Stimulated activated naive B cell treated with anti-CD40 and anti-IgM and Interleukin-4, amounts not matched to agents 10 μg/mL and 1 μg/mL and 100 μg/mL, for 72 hours (primary cell): ENCODE measurements around the gene PREX1.
A peak's percentile ranks its signal among the peaks of the same experiment; 100 is the strongest.

ENCODE experiments used
- ATAC-seq, 2 donors: fragments of 150-1000 bp; cut with Tn5 transposase; replicated peaks; 2 replicates each; pipeline ENCODE4 v1.10.0; 2021; ENCODE audit warnings: moderate library complexity in 1 of 2
- DNase-seq: peaks from one replicate; pipeline ENCODE4 v3.0.0; 2021
- H3K27ac Mint-ChIP-seq: one replicate; pipeline ENCODE4 v1.8.0; 2022; ENCODE audit warnings: mild to moderate bottlenecking, mixed read lengths
- H3K27me3 Mint-ChIP-seq, 2 donors: one replicate each; pipeline ENCODE4 v1.8.0; 2022; ENCODE audit warnings: mixed read lengths in 2 of 2
- H3K36me3 Mint-ChIP-seq, 2 donors: one replicate each; pipeline ENCODE4 v1.8.0; 2022; ENCODE audit warnings: mixed read lengths in 2 of 2, mild to moderate bottlenecking in 1 of 2
- H3K4me1 Mint-ChIP-seq, 2 donors: one replicate each; pipeline ENCODE4 v1.8.0; 2022; ENCODE audit warnings: mixed read lengths in 2 of 2, mild to moderate bottlenecking in 1 of 2
- H3K4me3 Mint-ChIP-seq, 2 donors: one replicate each; pipeline ENCODE4 v1.8.0; 2022; ENCODE audit warnings: mild to moderate bottlenecking in 2 of 2, mixed read lengths in 2 of 2, moderate library complexity in 1 of 2
- H3K9me3 Mint-ChIP-seq, 2 donors: one replicate each; pipeline ENCODE4 v1.8.0; 2022; ENCODE audit warnings: mixed read lengths in 2 of 2, mild to moderate bottlenecking in 1 of 2

The PREX1 gene

DNA sequence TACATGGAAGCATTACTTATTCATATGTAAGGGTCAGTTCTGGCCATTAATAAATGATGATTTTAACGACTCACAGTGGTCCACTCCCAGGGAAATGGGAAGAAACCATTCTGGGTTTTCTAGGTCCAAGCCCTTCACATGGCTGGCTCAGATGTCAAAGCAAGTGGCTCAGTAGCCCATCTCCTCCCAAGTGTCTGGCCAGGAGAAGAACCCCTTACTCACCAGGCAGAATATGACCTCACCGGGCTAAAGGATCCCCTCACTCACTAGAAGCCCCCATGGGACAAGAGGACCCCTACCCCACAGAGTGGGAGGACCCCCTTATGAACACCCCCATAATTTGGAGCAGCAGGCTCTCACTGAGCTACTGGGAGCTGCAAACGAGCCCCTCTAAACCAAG lies 34.0 kb downstream of the PREX1 start:
- DNase-seq, result no peak
- no peak for ATAC-seq
- H3K36me3 Mint-ChIP-seq, result peaks cover 2 to 8% of the 10 kb centered on the region in 2 donors
- H3K27ac Mint-ChIP-seq, result no peak overlapping the region
- no peaks in the 10 kb centered on the region for H3K27me3 Mint-ChIP-seq
- peaks cover 39 to 54% of the 10 kb centered on the region in 2 donors for H3K4me1 Mint-ChIP-seq
- peaks cover 0 to 2% of the 10 kb centered on the region in 2 donors for H3K9me3 Mint-ChIP-seq
- H3K4me3 Mint-ChIP-seq, result no peak overlapping the region

DNA sequence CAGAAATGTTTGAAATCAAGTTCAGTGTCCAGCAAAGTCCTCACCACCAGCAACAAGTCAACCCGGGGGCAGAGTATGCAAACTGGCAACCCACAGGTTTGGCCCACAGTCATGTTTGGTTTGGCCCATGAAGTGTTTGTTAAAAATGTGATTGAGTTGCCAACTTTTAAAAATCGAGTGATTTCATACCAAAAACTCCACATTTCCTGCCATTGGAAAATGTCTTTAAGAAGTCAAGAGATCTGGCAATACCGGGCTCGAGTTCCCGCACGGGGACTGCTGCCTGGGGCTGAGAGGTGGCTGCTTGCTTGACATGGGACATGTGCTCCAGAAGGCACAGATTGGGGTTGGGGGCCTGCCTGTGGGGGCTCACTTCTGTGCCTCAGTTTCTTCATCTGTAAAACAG lies 36.1 kb downstream of the PREX1 start:
- Mint-ChIP-seq H3K4me1 (peaks cover 20 to 56% of the 10 kb centered on the region in 2 donors), H3K36me3 (peaks cover 4 to 18% of the 10 kb centered on the region in 2 donors), H3K27me3 (no peaks in the 10 kb centered on the region), H3K27ac (no peak overlapping the region), H3K4me3 (no peak overlapping the region), H3K9me3 (peaks cover 0 to 7% of the 10 kb centered on the region in 2 donors)
- ATAC-seq (no peak), DNase-seq (no peak)

DNA sequence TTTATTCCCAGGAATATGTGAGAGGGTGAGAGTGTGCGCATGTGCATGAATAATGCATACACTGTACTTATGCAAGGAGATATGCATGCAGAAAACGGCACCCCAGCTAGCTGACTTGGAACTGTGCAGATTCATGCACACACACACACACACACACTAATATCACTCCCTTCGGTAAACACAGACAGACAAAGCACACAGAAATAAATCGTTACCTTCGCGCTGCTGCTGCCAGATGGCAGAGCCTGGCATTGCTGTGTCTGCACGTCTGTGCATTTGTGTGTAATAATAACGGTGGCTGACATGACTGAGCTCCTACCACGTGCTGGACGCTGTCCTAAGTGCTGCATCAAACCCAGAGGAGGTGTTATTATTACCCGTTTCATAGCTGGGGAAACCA lies 36.8 kb downstream of the PREX1 start:
- ATAC-seq (no peak), DNase-seq (no peak)
- peaks cover 4 to 20% of the 10 kb centered on the region in 2 donors for H3K36me3 Mint-ChIP-seq
- peak overlapping the region; percentile 66 for H3K27ac Mint-ChIP-seq
- H3K4me1 Mint-ChIP-seq, result peaks cover 20 to 61% of the 10 kb centered on the region in 2 donors
- peaks cover 0 to 7% of the 10 kb centered on the region in 2 donors for H3K9me3 Mint-ChIP-seq
- no peaks in the 10 kb centered on the region for H3K27me3 Mint-ChIP-seq
- no peak overlapping the region for H3K4me3 Mint-ChIP-seq

DNA sequence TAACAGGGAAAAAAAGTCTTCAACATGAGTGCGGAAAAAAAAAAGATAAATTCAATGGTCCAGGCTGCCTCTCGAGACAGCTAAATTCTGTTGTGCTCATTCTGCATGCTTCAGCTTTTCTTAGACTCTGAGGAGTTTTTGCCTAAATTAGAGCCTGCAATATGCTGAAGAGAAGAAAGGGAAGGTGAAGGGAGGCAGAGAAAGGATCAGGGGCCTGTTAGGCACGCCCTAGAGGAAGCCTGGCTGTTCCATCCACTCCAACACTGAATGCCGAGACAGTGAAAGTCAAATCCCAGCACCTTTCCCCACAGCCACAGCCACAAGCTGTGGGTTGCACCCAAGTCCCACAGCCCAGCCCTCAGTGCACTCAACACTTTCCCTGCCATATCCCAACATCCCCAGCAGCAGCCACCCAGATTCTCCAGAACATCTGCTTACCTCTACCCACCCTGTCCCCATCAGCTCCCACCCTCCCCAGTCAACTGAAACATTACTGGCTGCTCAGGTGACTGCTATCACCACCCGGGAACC lies 37.3 kb downstream of the PREX1 start:
- peaks cover 4 to 23% of the 10 kb centered on the region in 2 donors for H3K36me3 Mint-ChIP-seq
- no peak overlapping the region for H3K27ac Mint-ChIP-seq
- peaks cover 18 to 63% of the 10 kb centered on the region in 2 donors for H3K4me1 Mint-ChIP-seq
- H3K9me3 Mint-ChIP-seq, result peaks cover 0 to 7% of the 10 kb centered on the region in 2 donors
- no peak for ATAC-seq
- H3K27me3 Mint-ChIP-seq, result no peaks in the 10 kb centered on the region
- H3K4me3 Mint-ChIP-seq, result no peak overlapping the region
- DNase-seq, result no peak

DNA sequence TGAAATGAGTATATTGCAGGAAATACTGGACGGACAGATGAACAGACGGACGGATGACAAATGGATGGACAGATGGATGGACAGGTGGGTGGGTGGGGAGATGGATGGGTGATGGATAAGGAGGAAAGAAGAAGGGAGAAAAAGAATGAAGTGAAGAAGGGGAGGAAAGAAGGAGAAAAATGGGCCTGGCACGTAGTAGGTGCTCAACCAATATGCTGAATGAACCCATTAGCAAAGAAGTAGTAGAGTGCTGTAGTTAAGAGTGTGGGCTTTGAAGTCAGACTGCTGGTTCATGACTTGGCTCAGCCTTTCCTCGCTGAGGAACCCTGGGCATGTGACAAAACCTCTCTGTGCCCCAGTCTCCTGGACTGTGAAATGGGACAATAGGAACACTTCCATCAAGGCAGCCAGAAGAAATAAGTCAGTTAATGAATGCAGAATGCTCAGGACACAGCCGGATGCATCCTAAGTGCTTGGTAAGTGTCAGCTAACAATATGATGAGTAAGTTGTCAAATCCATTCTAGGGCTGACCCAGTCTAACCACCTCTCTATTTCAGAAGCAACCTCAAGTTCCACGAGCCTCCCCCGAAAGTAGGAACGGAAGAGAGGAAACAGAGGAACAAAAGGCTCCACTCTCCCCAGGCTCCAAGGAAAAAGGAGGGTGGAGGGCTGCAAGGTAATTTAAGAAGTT lies 37.9 kb downstream of the PREX1 start:
- no peak for ATAC-seq

DNA sequence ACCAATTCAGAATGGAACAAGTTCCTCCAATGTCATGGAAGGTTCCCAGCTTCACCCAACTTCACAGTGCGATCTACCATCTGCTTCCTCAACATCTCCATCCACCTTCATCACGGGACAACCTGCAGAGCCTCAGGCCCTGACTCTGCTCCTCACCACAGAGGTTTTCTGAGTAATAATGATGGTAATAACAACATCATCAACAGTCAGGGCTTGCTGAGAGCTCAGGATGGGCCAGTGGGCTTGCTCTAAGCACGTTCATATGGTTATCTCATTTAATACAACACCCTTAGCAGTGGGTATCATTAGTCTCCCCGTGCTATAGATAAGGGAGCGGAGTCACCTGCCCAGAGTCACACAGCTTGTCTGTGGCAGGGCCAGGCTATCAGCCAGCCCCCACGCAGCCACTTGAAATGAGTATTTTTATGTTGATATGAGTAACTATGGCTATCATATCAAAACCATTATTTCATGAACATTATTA lies 38.6 kb downstream of the PREX1 start:
- Mint-ChIP-seq H3K9me3 (peaks cover 0 to 7% of the 10 kb centered on the region in 2 donors), H3K4me3 (peak overlapping the region in 1 of 2 donors; percentile 2), H3K27ac (peak overlapping the region; percentile 85), H3K4me1 (peaks cover 5 to 60% of the 10 kb centered on the region in 2 donors), H3K27me3 (no peaks in the 10 kb centered on the region), H3K36me3 (peaks cover 4 to 23% of the 10 kb centered on the region in 2 donors)
- DNase-seq, result peak; percentile 24
- peak; percentile 64 to 72 for ATAC-seq

More for the DNA sequence above, 37.9 kb downstream of the PREX1 start:
- Mint-ChIP-seq H3K9me3 (peaks cover 0 to 7% of the 10 kb centered on the region in 2 donors), H3K27ac (peak overlapping the region; percentile 85), H3K27me3 (no peaks in the 10 kb centered on the region), H3K4me1 (peaks cover 12 to 58% of the 10 kb centered on the region in 2 donors), H3K36me3 (peaks cover 4 to 23% of the 10 kb centered on the region in 2 donors), H3K4me3 (no peak overlapping the region)
- DNase-seq, result no peak

DNA sequence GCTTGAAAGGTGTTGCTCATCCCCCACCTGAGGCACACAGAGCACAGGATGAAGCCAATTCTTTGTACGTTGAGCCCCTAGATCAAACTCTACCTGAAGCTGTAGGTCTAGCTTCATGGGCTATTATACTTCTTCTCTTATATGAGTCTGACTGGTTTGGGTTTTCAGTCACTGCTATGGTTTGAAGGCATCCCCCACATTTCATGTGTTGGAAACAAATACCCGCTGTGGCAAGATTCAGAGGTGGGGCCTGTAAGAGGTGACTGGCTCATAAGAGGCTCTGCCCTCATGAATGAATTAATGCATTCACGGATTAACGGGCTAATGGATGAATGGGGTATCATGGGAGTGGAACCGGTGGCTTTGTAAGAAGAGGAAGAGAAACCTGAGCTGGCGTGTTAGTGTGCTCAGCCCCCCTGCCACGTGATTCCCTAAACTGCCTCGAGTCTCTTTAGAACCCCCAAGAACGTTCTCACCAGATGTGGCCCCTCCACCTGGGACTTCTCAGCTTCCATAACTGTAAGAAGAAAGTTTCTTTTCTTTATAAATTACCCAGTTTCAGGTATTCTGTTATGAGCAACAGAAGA lies 39.2 kb downstream of the PREX1 start:
- ATAC-seq, result peak; percentile 76 to 85
- peaks cover 0 to 7% of the 10 kb centered on the region in 2 donors for H3K9me3 Mint-ChIP-seq
- no peaks in the 10 kb centered on the region for H3K27me3 Mint-ChIP-seq
- peak; percentile 58 for DNase-seq
- H3K27ac Mint-ChIP-seq, result peak overlapping the region; percentile 85
- peaks cover 4 to 23% of the 10 kb centered on the region in 2 donors for H3K36me3 Mint-ChIP-seq
- H3K4me1 Mint-ChIP-seq, result peaks cover 0 to 56% of the 10 kb centered on the region in 2 donors
- H3K4me3 Mint-ChIP-seq, result peak overlapping the region; percentile 2 to 12

DNA sequence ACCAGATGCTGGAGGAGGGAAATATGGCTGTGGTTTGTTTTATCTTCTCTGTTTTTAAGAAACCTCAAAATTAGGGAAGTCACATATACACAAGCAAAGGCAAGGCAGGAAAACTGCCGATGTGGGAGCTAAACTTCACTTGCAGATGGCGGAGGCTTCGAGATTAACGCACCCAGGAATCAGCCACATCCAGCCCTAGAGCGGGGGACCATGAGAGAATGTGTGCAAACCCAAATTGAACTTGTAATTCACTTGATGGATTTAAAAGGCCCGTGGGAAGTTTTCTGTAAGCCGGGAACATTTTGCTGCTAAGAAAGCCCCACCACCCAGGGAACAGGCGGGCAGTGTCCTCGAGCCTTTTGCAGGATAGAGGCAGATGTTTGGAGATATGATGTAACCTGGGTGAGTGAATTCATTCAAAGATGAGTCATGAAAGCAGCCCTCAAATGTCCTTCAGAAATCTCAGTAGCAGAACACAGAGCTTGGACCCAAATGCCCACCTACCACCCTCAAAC lies 39.9 kb downstream of the PREX1 start:
- peak; percentile 17 for ATAC-seq
- Mint-ChIP-seq H3K27ac (peak overlapping the region; percentile 85), H3K27me3 (no peaks in the 10 kb centered on the region), H3K4me3 (peak overlapping the region; percentile 49 to 54), H3K9me3 (peaks cover 0 to 7% of the 10 kb centered on the region in 2 donors), H3K4me1 (peaks cover 0 to 56% of the 10 kb centered on the region in 2 donors), H3K36me3 (peaks cover 4 to 23% of the 10 kb centered on the region in 2 donors)
- DNase-seq, result no peak

DNA sequence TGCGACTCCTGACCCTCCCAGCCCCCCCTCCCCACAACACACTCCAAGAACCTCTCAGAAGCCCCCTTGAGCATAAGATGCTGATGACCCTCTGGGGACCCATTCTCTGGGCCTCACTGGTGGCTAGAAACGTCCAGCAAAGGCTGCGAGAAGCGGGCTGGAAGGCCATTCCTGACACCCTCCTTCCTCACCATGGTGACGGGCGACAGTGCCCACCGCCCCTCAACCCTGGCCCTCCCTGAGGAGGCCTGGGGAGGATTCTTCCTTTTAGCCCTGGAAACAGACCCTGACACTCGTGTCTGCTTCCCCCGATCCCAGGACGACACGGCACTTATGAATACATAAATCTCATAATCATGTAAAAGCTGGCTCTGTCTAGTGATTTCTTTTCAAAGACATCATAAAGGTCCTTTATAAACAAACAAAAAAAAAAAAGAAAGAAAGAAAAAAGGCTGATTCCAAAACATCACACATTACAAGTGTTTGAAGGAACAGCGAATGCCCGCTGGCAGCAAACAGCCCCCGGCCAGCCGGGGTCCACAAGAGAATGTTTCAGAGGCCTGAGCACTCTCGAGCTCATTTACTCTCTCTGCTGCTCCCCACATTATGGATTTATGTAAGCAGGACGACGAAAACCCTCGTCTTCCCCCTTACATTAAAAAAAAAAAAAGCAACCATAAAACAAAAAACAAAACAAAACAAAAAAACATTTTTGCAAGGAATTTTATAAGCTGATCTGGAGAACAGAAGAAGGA lies 40.7 kb downstream of the PREX1 start:
- Mint-ChIP-seq H3K27ac (peak overlapping the region; percentile 84), H3K4me3 (peak overlapping the region; percentile 43 to 44), H3K9me3 (peaks cover 0 to 5% of the 10 kb centered on the region in 2 donors), H3K4me1 (peaks cover 0 to 56% of the 10 kb centered on the region in 2 donors), H3K36me3 (peaks cover 2 to 15% of the 10 kb centered on the region in 2 donors), H3K27me3 (no peaks in the 10 kb centered on the region)
- DNase-seq (no peak), ATAC-seq (no peak)

DNA sequence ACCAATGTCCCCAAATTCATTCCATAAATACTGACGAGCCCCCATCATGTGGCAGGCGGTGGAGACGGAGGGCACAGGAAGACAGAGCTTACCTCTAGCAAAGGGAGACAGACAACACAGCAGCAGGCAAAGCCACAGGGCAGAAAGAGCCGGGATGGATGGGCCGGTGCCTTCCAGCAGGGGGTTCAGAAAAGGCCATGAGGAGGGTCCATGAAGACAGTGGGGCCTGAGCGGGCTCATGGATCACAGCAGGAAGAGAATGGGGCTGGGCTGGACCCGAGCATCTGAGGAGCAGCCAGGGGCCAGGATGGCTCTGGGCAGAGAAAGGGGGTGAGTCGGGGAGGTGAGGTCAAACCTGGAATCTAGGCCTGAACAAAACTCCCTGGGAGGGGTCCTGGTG lies 42.0 kb downstream of the PREX1 start:
- peak overlapping the region; percentile 90 for H3K27ac Mint-ChIP-seq
- H3K36me3 Mint-ChIP-seq, result peaks cover 4 to 20% of the 10 kb centered on the region in 2 donors
- DNase-seq, result no peak
- H3K9me3 Mint-ChIP-seq, result peaks cover 0 to 5% of the 10 kb centered on the region in 2 donors
- no peak overlapping the region for H3K4me3 Mint-ChIP-seq
- no peaks in the 10 kb centered on the region for H3K27me3 Mint-ChIP-seq
- ATAC-seq, result no peak
- peaks cover 0 to 56% of the 10 kb centered on the region in 2 donors for H3K4me1 Mint-ChIP-seq

DNA sequence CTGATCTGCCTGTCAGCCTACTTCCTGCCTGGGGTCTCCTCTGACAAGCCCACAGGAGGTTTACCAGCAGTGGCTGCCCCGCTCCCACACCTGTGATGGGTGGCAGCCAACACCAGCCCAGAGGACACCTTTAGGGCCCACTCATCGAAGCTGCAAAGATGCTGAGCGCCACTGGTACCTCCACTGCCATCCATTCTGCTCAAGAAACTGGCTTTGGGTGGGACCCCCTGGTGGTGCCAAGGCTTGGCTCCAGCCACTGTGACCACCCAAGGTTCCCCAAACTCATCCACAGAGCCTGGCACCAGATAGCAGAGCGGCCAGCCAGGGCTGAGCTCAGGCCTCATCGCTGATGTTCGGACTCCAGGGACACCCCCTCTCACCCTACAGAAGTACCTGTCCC lies 42.5 kb downstream of the PREX1 start:
- H3K27me3 Mint-ChIP-seq, result no peaks in the 10 kb centered on the region
- no peak overlapping the region for H3K4me3 Mint-ChIP-seq
- ATAC-seq (no peak), DNase-seq (no peak)
- peaks cover 4 to 20% of the 10 kb centered on the region in 2 donors for H3K36me3 Mint-ChIP-seq
- peak overlapping the region; percentile 93 for H3K27ac Mint-ChIP-seq
- H3K9me3 Mint-ChIP-seq, result peaks cover 0 to 5% of the 10 kb centered on the region in 2 donors
- peaks cover 0 to 52% of the 10 kb centered on the region in 2 donors for H3K4me1 Mint-ChIP-seq

DNA sequence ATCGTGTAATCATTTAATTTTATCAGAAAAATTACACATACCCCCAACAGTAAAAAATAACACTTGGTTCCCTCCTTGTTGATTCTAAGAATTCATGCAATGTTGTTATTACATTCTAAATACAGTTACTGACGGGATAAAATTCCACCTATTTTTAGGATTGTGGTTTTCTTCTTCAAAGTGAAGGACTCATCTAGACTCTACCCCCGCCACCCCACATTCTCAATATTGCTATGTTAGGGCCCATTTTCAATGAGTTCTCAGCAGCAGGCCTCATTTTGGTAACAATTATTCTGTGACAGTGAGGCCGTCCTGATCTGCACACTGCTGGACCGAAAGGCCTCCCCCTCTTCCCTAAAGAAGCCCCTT lies 43.5 kb downstream of the PREX1 start:
- DNase-seq (no peak), ATAC-seq (no peak)
- Mint-ChIP-seq H3K36me3 (peaks cover 8 to 25% of the 10 kb centered on the region in 2 donors), H3K4me3 (no peak overlapping the region), H3K27me3 (no peaks in the 10 kb centered on the region), H3K9me3 (peaks cover 4 to 9% of the 10 kb centered on the region in 2 donors), H3K27ac (peak overlapping the region; percentile 93), H3K4me1 (peaks cover 8 to 46% of the 10 kb centered on the region in 2 donors)

DNA sequence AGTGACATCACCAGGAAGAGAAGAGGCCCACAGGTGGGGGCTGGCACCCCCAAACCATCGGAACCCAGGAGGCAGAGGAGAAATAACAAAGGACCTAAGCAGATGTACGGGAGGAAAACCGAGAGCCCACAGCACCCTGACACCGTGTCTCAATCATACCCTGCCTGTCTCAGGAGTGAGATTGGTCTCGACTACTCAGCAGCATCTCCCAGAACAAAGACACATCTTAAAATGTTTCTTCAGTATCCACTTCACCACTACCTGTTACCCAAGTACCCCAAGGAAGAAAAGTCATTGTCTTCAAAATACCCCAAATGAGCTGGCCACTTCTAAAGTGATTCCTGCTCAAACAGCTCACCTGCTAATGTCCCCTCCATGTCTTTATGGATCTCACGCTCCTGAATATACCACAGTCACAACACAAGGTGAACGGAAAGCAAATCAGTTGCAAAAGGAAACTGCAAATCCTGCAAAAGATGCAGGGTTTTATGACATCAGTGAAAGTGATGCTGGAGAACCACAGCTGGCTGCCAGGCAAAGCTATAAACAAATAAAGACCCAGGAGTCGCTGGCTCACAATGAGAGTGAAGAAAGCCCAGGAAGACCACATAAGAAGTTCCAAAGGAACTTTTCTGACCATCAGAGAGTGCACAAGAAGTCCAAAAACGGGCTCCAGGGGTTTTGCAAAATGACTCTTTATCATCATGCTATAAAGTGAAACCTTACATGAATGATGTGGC lies 44.1 kb downstream of the PREX1 start:
- ATAC-seq, result peak; percentile 8 to 41
- Mint-ChIP-seq H3K4me3 (no peak overlapping the region), H3K27ac (no peak overlapping the region), H3K27me3 (no peaks in the 10 kb centered on the region), H3K9me3 (peaks cover 4 to 9% of the 10 kb centered on the region in 2 donors), H3K36me3 (peaks cover 8 to 29% of the 10 kb centered on the region in 2 donors), H3K4me1 (peaks cover 8 to 42% of the 10 kb centered on the region in 2 donors)
- DNase-seq, result peak; percentile 46
